Keratinocyte (primary cell): ENCODE data around the gene SPINT1. TPM values are rescaled to one million over a fixed set of nuclear protein-coding genes. Genes with fewer than 3 reads are reported as not detected.
A peak's percentile ranks its signal among the peaks of the same experiment; 100 is the strongest.

Experiments used
- DNase-seq: peaks from one replicate; pipeline ENCODE4 v3.0.0-alpha.2; 2011; ENCODE audit warnings: low read depth, missing footprints, low spot score
- FAIRE-seq: peaks from 2 replicates; lab custom pipeline; 2011; peaks lifted over from hg19 to GRCh38; lab: Jason Lieb, UNC
- H2AFZ ChIP-seq: 2 replicates; pipeline ENCODE4 v1.6.0; 2012; ENCODE audit warnings: low read length, control low read depth, inconsistent platforms; ENCODE audit not compliant: control insufficient read depth
- H3K27ac ChIP-seq: 2 replicates; pipeline ENCODE4 v1.5.1; 2011; ENCODE audit warnings: low read length; ENCODE audit not compliant: control insufficient read depth, insufficient read depth
- H3K27me3 ChIP-seq: 3 replicates; pipeline ENCODE4 v1.6.0; 2011; ENCODE audit warnings: low read length; ENCODE audit not compliant: control insufficient read depth, insufficient read depth; ENCODE audit errors: extremely low read depth
- H3K36me3 ChIP-seq, 2 experiments: 2 replicates in 1 of 2; 3 replicates in 1 of 2; pipeline ENCODE4 v1.5.1; 2011; ENCODE audit warnings: low read length in 2 of 2, mild to moderate bottlenecking in 1 of 2; ENCODE audit not compliant: control insufficient read depth in 2 of 2, insufficient read depth in 2 of 2; ENCODE audit errors: extremely low read depth in 1 of 2
- H3K4me1 ChIP-seq: 3 replicates; pipeline ENCODE4 v1.5.1; 2011; ENCODE audit warnings: low read length; ENCODE audit not compliant: control insufficient read depth, insufficient read depth; ENCODE audit errors: extremely low read depth
- H3K4me2 ChIP-seq: 3 replicates; pipeline ENCODE4 v1.6.0; 2011; ENCODE audit warnings: low read depth, low read length; ENCODE audit not compliant: control insufficient read depth, insufficient read depth; ENCODE audit errors: extremely low read depth
- H3K4me3 ChIP-seq, 3 experiments: fragments of 200-600 bp in 1 of 3; sonication (generic) in 1 of 3; 2 replicates in 2 of 3; 3 replicates in 1 of 3; pipeline ENCODE4 v1.5.1; 2011 to 2016; ENCODE audit warnings: low read length in 3 of 3, mild to moderate bottlenecking in 3 of 3, control low read depth in 2 of 3, inconsistent platforms in 1 of 3, low read depth in 1 of 3, mixed read lengths in 1 of 3, mixed run types in 1 of 3, moderate library complexity in 1 of 3; ENCODE audit not compliant: control insufficient read depth in 2 of 3, insufficient read depth in 2 of 3; ENCODE audit errors: extremely low read depth in 1 of 3
- H3K79me2 ChIP-seq: 2 replicates; pipeline ENCODE4 v1.6.0; 2012; ENCODE audit warnings: low read length; ENCODE audit not compliant: control insufficient read depth, insufficient read depth
- H3K9ac ChIP-seq: 3 replicates; pipeline ENCODE4 v1.6.0; 2011; ENCODE audit warnings: low read length; ENCODE audit not compliant: control insufficient read depth, insufficient read depth; ENCODE audit errors: extremely low read depth
- H3K9me1 ChIP-seq: 3 replicates; pipeline ENCODE4 v1.6.0; 2011; ENCODE audit warnings: low read length; ENCODE audit not compliant: control insufficient read depth, insufficient read depth; ENCODE audit errors: extremely low read depth
- H3K9me3 ChIP-seq: 2 replicates; pipeline ENCODE4 v1.5.1; 2012; ENCODE audit warnings: low read depth, low read length; ENCODE audit not compliant: control insufficient read depth
- H4K20me1 ChIP-seq: 3 replicates; pipeline ENCODE4 v1.6.0; 2011; ENCODE audit warnings: low read length; ENCODE audit not compliant: control insufficient read depth, insufficient read depth; ENCODE audit errors: extremely low read depth
- EZH2 ChIP-seq: IDR thresholded peaks from one replicate; pipeline ENCODE4 v1.6.1; 2012; ENCODE audit warnings: inconsistent platforms, mild to moderate bottlenecking, low read length, moderate library complexity
- dilution Hi-C: fragments of 300-500 bp; cut with MboI; formaldehyde crosslinking; loops from one replicate; pipeline ENCODE4 v1.7.0; 2020; ENCODE audit warnings: low sequenced_read_pairs; ENCODE audit not compliant: extremely low pct_ligation_motif_present
- polyA plus RNA-seq, 5 experiments: library from polyadenylated mRNA; depleted of rRNA in 3 of 5; stranded (reverse) in 3 of 5; stranded (forward) in 1 of 5; unstranded in 1 of 5; fragments of >200 nt; gene quantifications; 1 replicate in 1 of 5; 2 replicates in 3 of 5; 3 replicates in 1 of 5; pipeline versions ENCODE4 v1.2.1 to v1.2.3, GENCODE V29; 2011 to 2012; ENCODE audit warnings: missing spikeins in 2 of 5, low read depth in 1 of 5, low replicate concordance in 1 of 5
- TF ChIP-seq, protein P1 (sequence below), 3 experiments: IDR thresholded peaks in 1 of 3; conservative IDR thresholded peaks in 1 of 3; optimal IDR thresholded peaks in 1 of 3; 2 replicates in 2 of 3; 3 replicates in 1 of 3; pipeline versions ENCODE3 to v1.5.1; 2011; ENCODE audit warnings: low read length in 3 of 3, mild to moderate bottlenecking in 3 of 3, moderate library complexity in 2 of 3, control low read depth in 1 of 3, inconsistent platforms in 1 of 3; ENCODE audit not compliant: insufficient read depth in 2 of 3; ENCODE audit errors: extremely low read depth in 1 of 3

The SPINT1 gene
- polyA plus RNA-seq, 1 donor (not counting 4 experiments of a cell fraction or from before 2014, with no cell fraction given), result 40.9 TPM

DNA sequence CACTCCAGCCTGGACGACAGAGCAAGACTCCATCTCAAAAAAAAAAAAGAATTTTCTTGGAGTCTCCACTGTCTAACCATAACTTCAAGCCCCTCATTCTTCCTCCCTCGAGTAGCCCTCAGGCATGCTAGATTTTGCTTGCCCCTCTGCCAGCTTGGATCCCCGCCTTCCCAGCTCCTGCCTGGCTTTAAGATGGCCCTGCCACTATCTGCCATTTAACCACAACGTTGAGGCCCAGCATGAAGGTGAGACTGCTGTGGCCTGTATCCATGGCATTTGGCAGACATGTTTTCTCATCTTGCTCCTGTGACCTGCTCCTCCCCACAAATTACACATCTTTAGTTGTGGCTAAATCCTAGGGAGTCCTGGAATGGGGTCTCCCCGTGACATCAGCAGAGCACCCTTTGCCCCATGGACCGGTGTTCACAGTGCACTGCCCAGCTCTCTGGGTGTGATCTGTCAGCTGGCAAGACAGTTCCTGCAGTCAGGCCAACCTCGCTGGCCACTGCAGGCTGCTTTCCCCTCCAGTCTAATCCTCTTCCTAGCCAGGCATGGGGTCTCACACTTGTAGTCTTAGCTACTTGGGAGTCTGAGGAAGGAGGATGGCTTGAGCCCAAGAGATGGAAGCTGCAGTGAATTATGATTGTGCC, 60.8 kb downstream of the SPINT1 start:
- H3K4me1 ChIP-seq, result peaks cover 28% of the 10 kb centered on the region
- H3K27me3 ChIP-seq, result no peaks in the 10 kb centered on the region
- H3K27ac ChIP-seq, result no peak overlapping the region
- TF ChIP-seq, protein P1, sequence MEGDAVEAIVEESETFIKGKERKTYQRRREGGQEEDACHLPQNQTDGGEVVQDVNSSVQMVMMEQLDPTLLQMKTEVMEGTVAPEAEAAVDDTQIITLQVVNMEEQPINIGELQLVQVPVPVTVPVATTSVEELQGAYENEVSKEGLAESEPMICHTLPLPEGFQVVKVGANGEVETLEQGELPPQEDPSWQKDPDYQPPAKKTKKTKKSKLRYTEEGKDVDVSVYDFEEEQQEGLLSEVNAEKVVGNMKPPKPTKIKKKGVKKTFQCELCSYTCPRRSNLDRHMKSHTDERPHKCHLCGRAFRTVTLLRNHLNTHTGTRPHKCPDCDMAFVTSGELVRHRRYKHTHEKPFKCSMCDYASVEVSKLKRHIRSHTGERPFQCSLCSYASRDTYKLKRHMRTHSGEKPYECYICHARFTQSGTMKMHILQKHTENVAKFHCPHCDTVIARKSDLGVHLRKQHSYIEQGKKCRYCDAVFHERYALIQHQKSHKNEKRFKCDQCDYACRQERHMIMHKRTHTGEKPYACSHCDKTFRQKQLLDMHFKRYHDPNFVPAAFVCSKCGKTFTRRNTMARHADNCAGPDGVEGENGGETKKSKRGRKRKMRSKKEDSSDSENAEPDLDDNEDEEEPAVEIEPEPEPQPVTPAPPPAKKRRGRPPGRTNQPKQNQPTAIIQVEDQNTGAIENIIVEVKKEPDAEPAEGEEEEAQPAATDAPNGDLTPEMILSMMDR (optimal IDR thresholded peaks at IDR 0.05 in 1 of 3, IDR thresholded peaks at IDR 0.05 in 1 of 3, conservative IDR thresholded peaks at IDR 0.05 in 1 of 3; ENCODE audit: extremely low read depth in 1 of 3, insufficient read depth in 2 of 3, low read length in 3 of 3), result no peak
- TF ChIP-seq EZH2, result no peak
- peaks cover 4% of the 10 kb centered on the region for H3K9me1 ChIP-seq
- FAIRE-seq, result no peak
- no peak for DNase-seq
- H4K20me1 ChIP-seq, result peaks cover 3% of the 10 kb centered on the region
- no peak overlapping the region for H3K9ac ChIP-seq
- H3K4me2 ChIP-seq, result no peak overlapping the region
- H3K9me3 ChIP-seq, result no peaks in the 10 kb centered on the region
- peaks cover 9% of the 10 kb centered on the region for H3K79me2 ChIP-seq
- no peak overlapping the region for H2AFZ ChIP-seq
- peaks cover 24 to 28% of the 10 kb centered on the region in 2 experiments for H3K36me3 ChIP-seq
- dilution Hi-C loops, result loop anchor here (25.0 kb wide), 1 partner anchor 108 kb away; no protein-coding TSS in a partner anchor
- H3K4me3 ChIP-seq, result no peak overlapping the region

- H3K36me3 ChIP-seq, result peaks cover 10 to 14% of the 10 kb centered on the region in 2 experiments
- peaks cover 28% of the 10 kb centered on the region for H3K4me1 ChIP-seq
- H3K79me2 ChIP-seq, result peaks cover 2% of the 10 kb centered on the region
- no peaks in the 10 kb centered on the region for H3K9me3 ChIP-seq
- TF ChIP-seq, protein P1 (optimal IDR thresholded peaks at IDR 0.05 in 1 of 3, IDR thresholded peaks at IDR 0.05 in 1 of 3, conservative IDR thresholded peaks at IDR 0.05 in 1 of 3; ENCODE audit: extremely low read depth in 1 of 3, insufficient read depth in 2 of 3, low read length in 3 of 3), result peak; percentile 48 to 73 (median 64)
- TF ChIP-seq EZH2, result no peak
- H3K4me2 ChIP-seq, result peak overlapping the region; percentile 69
- dilution Hi-C loops, result loop anchor here (25.0 kb wide), 1 partner anchor 106 kb away; no protein-coding TSS in a partner anchor
- peak; percentile 67 for FAIRE-seq
- H2AFZ ChIP-seq, result no peak overlapping the region
- peak overlapping the region; percentile 42 for H3K9ac ChIP-seq
- peaks cover 4% of the 10 kb centered on the region for H3K9me1 ChIP-seq
- no peak overlapping the region for H3K27ac ChIP-seq
- H3K27me3 ChIP-seq, result no peaks in the 10 kb centered on the region
- peak overlapping the region in 1 of 3 experiments; percentile 46 for H3K4me3 ChIP-seq
- peak; percentile 36 for DNase-seq
- H4K20me1 ChIP-seq, result no peaks in the 10 kb centered on the region
Observed at GRCh38 chr15:40906091-40906990, 62.5 kb downstream of the SPINT1 start.
